Pancreas (tissue), 10 donors: ENCODE data around the gene AP2A1. TPM values are rescaled to one million over a fixed set of nuclear protein-coding genes. Genes with fewer than 3 reads are reported as not detected.
"Not testable (repeated sequence)": the region's sequence is repeated elsewhere in the genome, so short reads cannot be mapped to it uniquely, and the experiment has no call there.

ENCODE experiments used
- ATAC-seq, 4 donors: fragments of 200-7000 bp; cut with Tn5 transposase; one replicate each; pipeline versions ENCODE4 v1.8.0 to v1.9.1; 2020; ENCODE audit warnings: mild to moderate bottlenecking in 4 of 4, moderate library complexity in 4 of 4
- DNase-seq, 6 donors: peaks; one replicate each; pipeline ENCODE4 v3.0.0-alpha.2; 2020
- FAIRE-seq: peaks from 2 replicates; lab custom pipeline; 2012; peaks lifted over from hg19 to GRCh38; lab: Jason Lieb, UNC
- H3K27ac ChIP-seq, 4 donors: fragments of 200-600 bp; sonication (generic); 1 replicate in 3 of 4; 2 replicates in 1 of 4; pipeline versions ENCODE4 v1.5.0 to v1.8.0; 2020
- H3K27me3 ChIP-seq, 4 donors: fragments of 200-600 bp; one replicate each; pipeline ENCODE4 v1.8.0; 2021
- H3K36me3 ChIP-seq, 3 donors: fragments of 200-600 bp; sonication (generic) in 1 of 3; one replicate each; pipeline versions ENCODE4 v1.5.0 to v1.8.0; 2020 to 2021
- H3K4me1 ChIP-seq, 3 donors: fragments of 200-600 bp; one replicate each; pipeline ENCODE4 v1.8.0; 2021
- H3K4me3 ChIP-seq, 4 donors: fragments of 200-600 bp; sonication (generic) in 2 of 4; one replicate each; pipeline versions ENCODE4 v1.5.0 to v1.8.0; 2020 to 2021
- H3K9me3 ChIP-seq, 4 donors: fragments of 200-600 bp; one replicate each; pipeline ENCODE4 v1.8.0; 2021
- WGBS, 2 donors: extraction: QIAGEN DNeasy Blood & Tissue Kit; methylation state at CpG; one replicate each; pipeline ENCODE4 v1.1.7; 2013; 5-methylcytosine and 5-hydroxymethylcytosine counted together
- intact Hi-C, 3 donors: fragments of 100-400 bp; cut with DNase I; formaldehyde crosslinking; loops; one replicate each; pipeline versions ENCODE4 v1.11.1 to v1.14.2; 2022
- polyA plus RNA-seq, 2 donors: library from polyadenylated mRNA; stranded (reverse); fragments of 200-250 nt; gene quantifications; one replicate each; pipeline ENCODE4 v1.2.3, GENCODE V29; 2013
- total RNA-seq, 6 donors: library from RNA; stranded (reverse); fragmentation: NEBNext Ultra II Directional in 4 of 6; extraction: Animal tissue kit (Norgen Biotek cat#: 25700) in 4 of 6; gene quantifications; one replicate each; pipeline versions ENCODE4 v1.2.1 to v1.2.4, GENCODE V29; 2021 to 2023
- TF ChIP-seq, protein P1 (sequence below), 4 donors: fragments of 200-600 bp; sonication (generic) in 3 of 4; IDR thresholded peaks; one replicate each; pipeline versions ENCODE4 v1.5.0 to v1.8.0; 2021; ENCODE audit warnings: antibody characterized with exemption in 4 of 4
- donor health status: healthy with polysubstance abuse.
- donor health status: DM: no; HTN: no; CAD: no; lungs with moderate emphysema.
- donor health status: DM: no; HTN: no; CAD: no.
- donor health status: control.
- donor health status: control.
- donor health status: Bipolar disorder and iron deficiency.
- donor health status: DM: yes; HTN: yes; CAD: no.
- donor health status: DM: no; HTN: no; CAD: no.
- donor health status: DM: no; HTN: no; CAD: no.
- donor health status: DM: yes; HTN: yes; CAD: no.

The AP2A1 gene
- total and polyA plus RNA-seq, 8 donors = 27.1 to 42.8 (median 33.3) TPM

- Histone ChIP-seq H3K4me1 (peaks cover 25 to 30% (median 25%) of the 10 kb centered on the region in 3 donors), H3K27me3 (no peaks in the 10 kb centered on the region), H3K4me3 (peak overlapping the region; percentile 55 to 91 (median 63)), H3K27ac (peak overlapping the region; percentile 95 to 99 (median 96)), H3K9me3 (no peaks in the 10 kb centered on the region), H3K36me3 (peaks cover 0 to 7% (median 0%) of the 10 kb centered on the region in 3 donors)
- DNase-seq (peak in 2 of 6 donors; percentile 45 to 67), ATAC-seq (no peak), FAIRE-seq (no peak)
- intact Hi-C loops = no loop called here
- WGBS, 2 donors = 10 to 12% methylated on average over 14 to 16 of the region's 16 CpGs
- TF ChIP-seq, protein P1, sequence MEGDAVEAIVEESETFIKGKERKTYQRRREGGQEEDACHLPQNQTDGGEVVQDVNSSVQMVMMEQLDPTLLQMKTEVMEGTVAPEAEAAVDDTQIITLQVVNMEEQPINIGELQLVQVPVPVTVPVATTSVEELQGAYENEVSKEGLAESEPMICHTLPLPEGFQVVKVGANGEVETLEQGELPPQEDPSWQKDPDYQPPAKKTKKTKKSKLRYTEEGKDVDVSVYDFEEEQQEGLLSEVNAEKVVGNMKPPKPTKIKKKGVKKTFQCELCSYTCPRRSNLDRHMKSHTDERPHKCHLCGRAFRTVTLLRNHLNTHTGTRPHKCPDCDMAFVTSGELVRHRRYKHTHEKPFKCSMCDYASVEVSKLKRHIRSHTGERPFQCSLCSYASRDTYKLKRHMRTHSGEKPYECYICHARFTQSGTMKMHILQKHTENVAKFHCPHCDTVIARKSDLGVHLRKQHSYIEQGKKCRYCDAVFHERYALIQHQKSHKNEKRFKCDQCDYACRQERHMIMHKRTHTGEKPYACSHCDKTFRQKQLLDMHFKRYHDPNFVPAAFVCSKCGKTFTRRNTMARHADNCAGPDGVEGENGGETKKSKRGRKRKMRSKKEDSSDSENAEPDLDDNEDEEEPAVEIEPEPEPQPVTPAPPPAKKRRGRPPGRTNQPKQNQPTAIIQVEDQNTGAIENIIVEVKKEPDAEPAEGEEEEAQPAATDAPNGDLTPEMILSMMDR (IDR thresholded peaks at IDR 0.05) = no peak
Measured at GRCh38 chr19:49818649-49819370, 52.0 kb downstream of the AP2A1 start.

- peak in 1 of 6 donors; percentile 62 for DNase-seq
- Histone ChIP-seq H3K36me3 (peaks cover 0 to 13% (median 0%) of the 10 kb centered on the region in 3 donors), H3K4me3 (peak overlapping the region in 2 of 4 donors; percentile 55 to 65), H3K4me1 (peaks cover 22 to 30% (median 23%) of the 10 kb centered on the region in 3 donors), H3K27ac (peak overlapping the region; percentile 17 to 99 (median 35))
- ATAC-seq, FAIRE-seq, H3K9me3 ChIP-seq, H3K27me3 ChIP-seq, intact Hi-C loops: not testable (repeated sequence)
- WGBS, 2 donors = 39 to 50% methylated on average over 7 of the region's 7 CpGs
Measured at GRCh38 chr19:49819452-49820115, 52.8 kb downstream of the AP2A1 start.

DNA sequence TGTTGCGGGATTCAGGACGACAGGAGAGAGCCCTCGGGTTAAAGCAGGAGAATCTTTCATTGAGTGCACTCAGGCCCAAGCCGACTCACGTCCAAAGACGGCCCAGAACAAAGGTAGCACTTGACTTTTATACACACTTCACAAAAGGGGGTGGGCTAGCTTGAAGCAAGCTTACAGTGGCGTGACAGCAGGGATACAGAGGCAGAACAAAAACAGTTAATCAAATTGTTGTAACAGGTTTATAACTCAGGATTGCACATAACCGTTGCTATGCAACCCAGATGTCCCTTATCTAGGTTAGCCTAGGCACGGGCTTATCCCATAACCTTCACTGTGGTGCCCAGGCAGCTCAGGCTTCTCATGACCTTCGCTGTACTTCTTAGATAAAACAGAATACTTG, 53.3 kb downstream of the AP2A1 start:
- Histone ChIP-seq H3K27me3 (no peaks in the 10 kb centered on the region), H3K4me1 (peaks cover 22 to 30% (median 23%) of the 10 kb centered on the region in 3 donors), H3K27ac (peak overlapping the region; percentile 17 to 99 (median 50)), H3K9me3 (no peaks in the 10 kb centered on the region), H3K4me3 (no peak overlapping the region), H3K36me3 (peaks cover 0 to 13% (median 0%) of the 10 kb centered on the region in 3 donors)
- intact Hi-C loops = no loop called here
- TF ChIP-seq, protein P1 (IDR thresholded peaks at IDR 0.05) = no peak
- ATAC-seq (peak in 3 of 4 donors; percentile 8 to 33 (median 29)), FAIRE-seq (no peak), DNase-seq (peak in 3 of 6 donors; percentile 55 to 75 (median 72))
- 31% methylated on average over 10 of the region's 10 CpGs for WGBS, 2 donors

- Histone ChIP-seq H3K4me3 (no peak overlapping the region), H3K4me1 (peaks cover 18 to 23% (median 20%) of the 10 kb centered on the region in 3 donors), H3K9me3 (no peaks in the 10 kb centered on the region), H3K27me3 (no peaks in the 10 kb centered on the region), H3K27ac (no peak overlapping the region), H3K36me3 (peaks cover 0 to 13% (median 0%) of the 10 kb centered on the region in 3 donors)
- intact Hi-C loops = no loop called here
- FAIRE-seq = no peak
- TF ChIP-seq, protein P1 (IDR thresholded peaks at IDR 0.05) = no peak
- ATAC-seq = peak in 1 of 4 donors; percentile 9
- 82 to 84% methylated on average over 12 of the region's 12 CpGs for WGBS, 2 donors
- DNase-seq = no peak
Measured at GRCh38 chr19:49823472-49823871, 56.7 kb downstream of the AP2A1 start.

DNA sequence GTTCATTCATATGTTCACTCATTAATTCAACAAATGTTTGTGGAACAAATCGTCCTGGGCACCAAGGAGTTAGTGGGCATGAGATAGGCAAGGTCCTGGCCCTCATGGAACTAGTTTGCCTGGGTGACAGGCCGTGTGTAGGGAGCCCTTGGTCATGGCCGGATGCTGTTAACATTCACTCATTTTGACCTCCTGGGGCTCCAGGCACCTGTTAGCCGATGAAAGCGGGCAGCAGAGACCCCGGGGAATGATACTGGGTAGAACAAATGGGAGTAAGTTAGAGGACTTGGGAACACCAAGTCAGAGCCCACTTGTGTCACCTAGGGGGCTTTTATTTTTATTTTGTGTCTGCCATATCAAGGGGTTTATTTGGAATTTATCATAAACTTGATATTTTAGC, 57.9 kb downstream of the AP2A1 start:
- no peak for DNase-seq
- no peaks in the 10 kb centered on the region for H3K27me3 ChIP-seq
- H3K36me3 ChIP-seq = peaks cover 0 to 13% (median 0%) of the 10 kb centered on the region in 3 donors
- WGBS, 2 donors = 74 to 82% methylated on average over 6 of the region's 6 CpGs
- no peak for ATAC-seq
- no peaks in the 10 kb centered on the region for H3K9me3 ChIP-seq
- no peak overlapping the region for H3K4me3 ChIP-seq
- TF ChIP-seq, protein P1 (IDR thresholded peaks at IDR 0.05) = no peak
- H3K4me1 ChIP-seq = peaks cover 11 to 15% (median 14%) of the 10 kb centered on the region in 3 donors
- no peak overlapping the region for H3K27ac ChIP-seq
- intact Hi-C loops = no loop called here
- no peak for FAIRE-seq
